Heart left ventricle (tissue), 13 donors: ENCODE data around the gene OXSR1.

Source experiments
- CTCF ChIP-seq, 12 donors: fragments of 200-600 bp; sonication (generic) in 4 of 12; IDR thresholded peaks; one replicate each; pipeline versions ENCODE4 v1.5.0 to v1.8.0; 2018 to 2022; ENCODE audit warnings: antibody characterized with exemption in 12 of 12, mild to moderate bottlenecking in 5 of 12
- POLR2A ChIP-seq, 2 donors: fragments of 450-650 bp; IDR thresholded peaks; one replicate each; pipeline ENCODE4 v1.6.1; 2017; ENCODE audit warnings: antibody characterized with exemption in 2 of 2, mild to moderate bottlenecking in 2 of 2, moderate library complexity in 2 of 2
- donor health status: ischemic (EF 13 %, LVEDD 7.1; RV severe dilation, severe dysfunction).
- donor health status: DM: no; HTN: yes; CAD: no.
- donor health status: DM: no; HTN: no; CAD: no.
- donor health status: ischemic (EF 25% LVEDD 6.9; RV normal size, moderate dysfunction).
- donor health status: ischemic (EF 25% LVEDD 5.7; RV mildly dilated, moderate dysfunction).
- donor health status: ischemic (EF 35%, LVEDD 5.7; RV mildly dilated, moderate dysfunction).
- donor health status: nonischemic (EF 11% LVEDD 7.7; RV severe dilation, severe dysfunction).
- donor health status: DM: yes; HTN: yes; CAD: no.
- donor health status: PGD.
- donor health status: ischemic (EF 29% LVEDD 5.4; RV normal size, mild dysfunction).
- donor health status: nonischemic (EF 23%, LVEDD 6.1; RV moderate dilation, normal function).

GRCh38 chr3:38141173-38141951, 24.0 kb upstream of the OXSR1 start:
- no peak for TF ChIP-seq CTCF (IDR thresholded peaks at IDR 0.05)
- no peak for TF ChIP-seq POLR2A (IDR thresholded peaks at IDR 0.05)
